ENCODE measurements around the gene PET100.

The PET100 gene

DNA sequence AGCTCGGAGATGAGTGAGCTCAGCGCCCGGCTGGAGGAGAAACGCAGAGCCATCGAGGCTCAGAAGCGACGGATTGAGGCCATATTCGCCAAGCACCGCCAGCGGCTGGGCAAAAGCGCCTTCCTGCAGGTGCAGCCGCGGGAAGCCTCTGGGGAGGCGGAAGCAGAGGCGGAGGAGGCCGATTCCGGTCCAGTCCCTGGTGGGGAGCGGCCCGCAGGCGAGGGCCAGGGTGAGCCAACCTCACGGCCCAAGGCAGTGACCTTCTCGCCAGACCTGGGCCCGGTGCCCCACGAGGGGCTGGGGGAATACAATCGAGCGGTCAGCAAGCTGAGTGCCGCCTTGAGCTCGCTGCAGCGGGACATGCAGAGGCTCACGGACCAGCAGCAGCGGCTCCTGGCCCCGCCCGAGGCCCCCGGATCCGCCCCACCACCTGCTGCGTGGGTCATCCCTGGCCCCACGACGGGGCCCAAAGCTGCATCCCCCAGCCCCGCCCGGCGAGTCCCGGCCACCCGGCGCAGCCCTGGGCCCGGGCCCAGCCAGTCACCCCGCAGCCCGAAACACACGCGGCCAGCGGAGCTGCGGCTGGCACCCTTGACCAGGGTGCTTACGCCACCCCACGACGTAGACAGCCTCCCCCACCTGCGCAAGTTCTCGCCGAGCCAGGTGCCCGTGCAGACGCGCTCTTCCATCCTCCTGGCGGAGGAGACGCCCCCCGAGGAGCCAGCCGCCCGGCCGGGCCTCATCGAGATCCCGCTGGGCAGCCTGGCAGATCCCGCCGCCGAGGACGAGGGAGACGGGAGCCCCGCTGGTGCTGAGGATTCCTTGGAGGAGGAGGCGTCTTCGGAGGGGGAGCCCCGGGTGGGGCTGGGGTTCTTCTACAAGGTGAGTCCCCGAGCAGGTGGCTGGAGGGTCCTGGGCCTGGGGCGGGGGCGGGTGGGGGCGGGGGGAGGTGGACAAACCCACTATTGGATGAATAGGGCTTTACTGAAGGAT lies 17.0 kb upstream of the PET100 start:
- Histone ChIP-seq H3K4me2 (ENCODE audit: low read length) (no peak overlapping the region), H2AFZ (ENCODE audit: low read length) (no peak overlapping the region), H3K4me1 (ENCODE audit: insufficient read depth, low read length, severe bottlenecking) (no peaks in the 10 kb centered on the region), H3K9me2 (ENCODE audit: low read depth, low read length) (no peaks in the 10 kb centered on the region), H3K27ac (ENCODE audit: low read depth, low read length, poor library complexity, severe bottlenecking) (no peak overlapping the region), H4K20me1 (ENCODE audit: insufficient read depth, low read length) (no peaks in the 10 kb centered on the region), H3K36me3 (ENCODE audit: insufficient read depth, low read length) (0 out of 2 replicates have a peak, but pooled peaks cover 2% of the 10 kb centered on the region), H3K4me3 (ENCODE audit: low read depth, low read length, poor library complexity, severe bottlenecking) (no peak overlapping the region), H3F3A (ENCODE audit: insufficient read depth, low read length) (no peaks in the 10 kb centered on the region), H3K79me2 (ENCODE audit: insufficient read depth, low read length) (no peaks in the 10 kb centered on the region), H3K27me3 (ENCODE audit: insufficient read depth, low read length) (no peaks in the 10 kb centered on the region), H3K9me3 (ENCODE audit: low read length) (no peaks in the 10 kb centered on the region), H3K9ac (ENCODE audit: low read length) (no peak overlapping the region)
- TF ChIP-seq EZH2 (IDR thresholded peaks at IDR 0.05; ENCODE audit: borderline replicate concordance, low read length): no peak
- TF ChIP-seq, protein P1, sequence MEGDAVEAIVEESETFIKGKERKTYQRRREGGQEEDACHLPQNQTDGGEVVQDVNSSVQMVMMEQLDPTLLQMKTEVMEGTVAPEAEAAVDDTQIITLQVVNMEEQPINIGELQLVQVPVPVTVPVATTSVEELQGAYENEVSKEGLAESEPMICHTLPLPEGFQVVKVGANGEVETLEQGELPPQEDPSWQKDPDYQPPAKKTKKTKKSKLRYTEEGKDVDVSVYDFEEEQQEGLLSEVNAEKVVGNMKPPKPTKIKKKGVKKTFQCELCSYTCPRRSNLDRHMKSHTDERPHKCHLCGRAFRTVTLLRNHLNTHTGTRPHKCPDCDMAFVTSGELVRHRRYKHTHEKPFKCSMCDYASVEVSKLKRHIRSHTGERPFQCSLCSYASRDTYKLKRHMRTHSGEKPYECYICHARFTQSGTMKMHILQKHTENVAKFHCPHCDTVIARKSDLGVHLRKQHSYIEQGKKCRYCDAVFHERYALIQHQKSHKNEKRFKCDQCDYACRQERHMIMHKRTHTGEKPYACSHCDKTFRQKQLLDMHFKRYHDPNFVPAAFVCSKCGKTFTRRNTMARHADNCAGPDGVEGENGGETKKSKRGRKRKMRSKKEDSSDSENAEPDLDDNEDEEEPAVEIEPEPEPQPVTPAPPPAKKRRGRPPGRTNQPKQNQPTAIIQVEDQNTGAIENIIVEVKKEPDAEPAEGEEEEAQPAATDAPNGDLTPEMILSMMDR (IDR thresholded peaks at IDR 0.05; ENCODE audit: low read length): no peak

DNA sequence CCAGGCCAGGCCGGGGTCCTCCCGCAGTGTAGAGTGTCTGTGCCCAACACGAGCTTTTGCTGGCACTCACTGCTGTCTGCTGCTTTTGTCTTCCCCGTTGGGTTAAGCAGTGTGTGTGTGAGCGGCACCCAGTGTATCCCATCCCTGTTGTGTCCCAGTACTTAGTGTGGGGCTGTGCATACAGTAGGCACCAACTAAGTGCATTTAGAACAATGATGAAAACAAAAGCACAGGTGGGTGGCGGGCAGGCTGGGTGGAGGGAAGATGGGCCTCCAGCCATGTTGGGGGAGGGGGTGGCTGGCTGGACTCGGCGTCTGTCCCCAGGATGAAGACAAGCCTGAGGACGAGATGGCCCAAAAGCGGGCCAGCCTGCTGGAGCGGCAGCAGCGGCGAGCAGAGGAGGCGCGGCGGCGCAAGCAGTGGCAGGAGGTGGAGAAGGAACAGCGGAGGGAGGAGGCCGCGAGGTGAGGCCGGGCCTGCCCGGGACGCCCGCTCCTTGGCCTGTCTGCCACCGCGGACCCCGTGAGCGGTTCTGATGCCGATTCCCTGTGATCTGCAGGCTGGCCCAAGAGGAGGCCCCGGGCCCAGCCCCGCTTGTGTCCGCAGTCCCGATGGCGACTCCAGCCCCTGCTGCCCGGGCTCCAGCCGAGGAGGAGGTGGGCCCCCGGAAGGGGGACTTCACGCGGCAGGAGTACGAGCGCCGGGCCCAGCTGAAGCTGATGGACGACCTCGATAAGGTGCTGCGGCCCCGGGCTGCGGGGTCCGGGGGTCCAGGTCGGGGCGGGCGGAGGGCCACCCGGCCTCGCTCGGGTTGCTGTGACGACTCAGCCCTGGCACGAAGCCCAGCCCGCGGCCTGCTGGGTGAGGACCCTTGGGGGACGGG lies 14.5 kb upstream of the PET100 start:
- Histone ChIP-seq H4K20me1 (ENCODE audit: insufficient read depth, low read length) (no peaks in the 10 kb centered on the region), H3K4me3 (ENCODE audit: low read depth, low read length, poor library complexity, severe bottlenecking) (no peak overlapping the region), H3F3A (ENCODE audit: insufficient read depth, low read length) (no peaks in the 10 kb centered on the region), H3K27ac (ENCODE audit: low read depth, low read length, poor library complexity, severe bottlenecking) (no peak overlapping the region), H3K9ac (ENCODE audit: low read length) (no peak overlapping the region), H3K27me3 (ENCODE audit: insufficient read depth, low read length) (no peaks in the 10 kb centered on the region), H3K79me2 (ENCODE audit: insufficient read depth, low read length) (no peaks in the 10 kb centered on the region), H3K9me2 (ENCODE audit: low read depth, low read length) (no peaks in the 10 kb centered on the region), H3K4me2 (ENCODE audit: low read length) (no peak overlapping the region), H3K4me1 (ENCODE audit: insufficient read depth, low read length, severe bottlenecking) (no peaks in the 10 kb centered on the region), H3K36me3 (ENCODE audit: insufficient read depth, low read length) (peaks cover 16% of the 10 kb centered on the region; the same call in 1 of the 2 replicates), H3K9me3 (ENCODE audit: low read length) (no peaks in the 10 kb centered on the region), H2AFZ (ENCODE audit: low read length) (no peak overlapping the region)
- no peak for TF ChIP-seq EZH2 (IDR thresholded peaks at IDR 0.05; ENCODE audit: borderline replicate concordance, low read length)
- TF ChIP-seq, protein P1 (IDR thresholded peaks at IDR 0.05; ENCODE audit: low read length): no peak

DNA sequence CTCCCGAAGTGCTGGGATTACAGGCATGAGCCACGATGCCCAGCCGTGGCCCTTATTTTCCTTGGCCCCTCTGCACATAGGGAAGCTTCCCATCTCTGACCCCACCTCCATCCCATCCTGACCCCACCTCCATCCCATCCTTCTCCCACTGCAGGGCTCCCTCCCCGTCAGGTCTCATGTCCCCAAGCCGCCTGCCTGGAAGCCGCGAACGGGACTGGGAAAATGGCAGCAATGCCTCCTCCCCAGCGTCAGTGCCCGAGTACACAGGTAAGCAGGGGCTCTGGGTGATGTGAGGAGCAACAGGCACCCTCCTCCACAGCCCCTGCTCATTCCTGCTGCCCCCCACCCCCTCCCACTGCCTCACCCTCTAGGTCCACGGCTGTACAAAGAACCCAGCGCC lies 12.4 kb upstream of the PET100 start:
- Histone ChIP-seq H3K4me3 (ENCODE audit: low read depth, low read length, poor library complexity, severe bottlenecking) (no peak overlapping the region), H3K9ac (ENCODE audit: low read length) (no peak overlapping the region), H3K4me1 (ENCODE audit: insufficient read depth, low read length, severe bottlenecking) (no peaks in the 10 kb centered on the region), H3K4me2 (ENCODE audit: low read length) (no peak overlapping the region), H3K9me2 (ENCODE audit: low read depth, low read length) (no peaks in the 10 kb centered on the region), H3K36me3 (ENCODE audit: insufficient read depth, low read length) (peaks cover 31% of the 10 kb centered on the region; the same call in 1 of the 2 replicates), H2AFZ (ENCODE audit: low read length) (no peak overlapping the region), H3K27me3 (ENCODE audit: insufficient read depth, low read length) (no peaks in the 10 kb centered on the region), H3F3A (ENCODE audit: insufficient read depth, low read length) (no peaks in the 10 kb centered on the region), H4K20me1 (ENCODE audit: insufficient read depth, low read length) (no peaks in the 10 kb centered on the region), H3K9me3 (ENCODE audit: low read length) (no peaks in the 10 kb centered on the region), H3K79me2 (ENCODE audit: insufficient read depth, low read length) (no peaks in the 10 kb centered on the region), H3K27ac (ENCODE audit: low read depth, low read length, poor library complexity, severe bottlenecking) (no peak overlapping the region)
- no peak for TF ChIP-seq EZH2 (IDR thresholded peaks at IDR 0.05; ENCODE audit: borderline replicate concordance, low read length)
- TF ChIP-seq, protein P1 (IDR thresholded peaks at IDR 0.05; ENCODE audit: low read length): no peak

All from OCI-LY1 (cell line).